Neuronal stem cell (in vitro differentiated cells): ENCODE measurements around the gene SBNO2.

Experiments
- DNase-seq: peaks from one replicate; pipeline ENCODE4 v3.0.0-alpha.2; 2013; ENCODE audit warnings: low spot score
- H2AFZ ChIP-seq: one replicate; pipeline ENCODE4 v1.6.1; 2013; ENCODE audit warnings: mild to moderate bottlenecking, low read length, inconsistent platforms
- H2AK5ac ChIP-seq: 2 replicates; pipeline ENCODE4 v1.6.1; 2013; ENCODE audit warnings: low read depth, mild to moderate bottlenecking, inconsistent platforms, low read length, moderate library complexity, mixed read lengths
- H2BK120ac ChIP-seq: 2 replicates; pipeline ENCODE4 v1.6.1; 2013; ENCODE audit warnings: low read depth, mild to moderate bottlenecking, inconsistent platforms, low read length, moderate library complexity, mixed read lengths
- H2BK12ac ChIP-seq: one replicate; pipeline ENCODE4 v1.6.1; 2013; ENCODE audit warnings: low read length, inconsistent platforms
- H2BK15ac ChIP-seq: 2 replicates; pipeline ENCODE4 v1.6.1; 2013; ENCODE audit warnings: mild to moderate bottlenecking, low read length, inconsistent platforms, mixed read lengths
- H2BK5ac ChIP-seq: one replicate; pipeline ENCODE4 v1.6.1; 2013; ENCODE audit warnings: inconsistent platforms, mild to moderate bottlenecking, low read length, moderate library complexity
- H3K14ac ChIP-seq: one replicate; pipeline ENCODE4 v1.6.1; 2013; ENCODE audit warnings: low read length, inconsistent platforms
- H3K18ac ChIP-seq: 2 replicates; pipeline ENCODE4 v1.6.1; 2013; ENCODE audit warnings: low read length, inconsistent platforms
- H3K23ac ChIP-seq: 2 replicates; pipeline ENCODE4 v1.6.1; 2013; ENCODE audit warnings: low read depth, mild to moderate bottlenecking, mixed read lengths, low read length, inconsistent platforms; ENCODE audit not compliant: poor library complexity
- H3K27ac ChIP-seq: replicated peaks from 3 replicates; pipeline ENCODE4 v1.5.1; 2013; ENCODE audit warnings: low read length, inconsistent platforms
- H3K27me3 ChIP-seq, 3 experiments: 2 replicates each; pipeline ENCODE4 v1.6.1; 2013; ENCODE audit warnings: low read length in 3 of 3, mild to moderate bottlenecking in 2 of 3, inconsistent platforms in 1 of 3, low read depth in 1 of 3, mixed read lengths in 1 of 3, moderate library complexity in 1 of 3; ENCODE audit not compliant: control insufficient read depth in 3 of 3, insufficient read depth in 3 of 3
- H3K36me3 ChIP-seq, 2 donors: replicated peaks in 1 of 2; 2 replicates each; pipeline ENCODE4 v1.6.1; 2013; ENCODE audit warnings: low read length in 2 of 2; ENCODE audit not compliant: control insufficient read depth in 2 of 2, insufficient read depth in 2 of 2
- H3K4ac ChIP-seq: 2 replicates; pipeline ENCODE4 v1.6.1; 2013; ENCODE audit warnings: inconsistent platforms, mild to moderate bottlenecking, low read length, moderate library complexity
- H3K4me1 ChIP-seq, 2 donors: 1 replicate in 1 of 2; 2 replicates in 1 of 2; pipeline ENCODE4 v1.6.1; 2013; ENCODE audit warnings: low read length in 2 of 2, low read depth in 1 of 2; ENCODE audit not compliant: control insufficient read depth in 2 of 2, insufficient read depth in 1 of 2
- H3K4me2 ChIP-seq: one replicate; pipeline ENCODE4 v1.6.1; 2013; ENCODE audit warnings: mild to moderate bottlenecking, low read length, inconsistent platforms; ENCODE audit not compliant: insufficient read depth, poor library complexity, severe bottlenecking
- H3K4me3 ChIP-seq, 2 donors: 2 replicates each; pipeline ENCODE4 v1.5.1; 2013; ENCODE audit warnings: low read length in 2 of 2, mild to moderate bottlenecking in 2 of 2, inconsistent platforms in 1 of 2, moderate library complexity in 1 of 2
- H3K79me1 ChIP-seq: one replicate; pipeline ENCODE4 v1.6.1; 2013; ENCODE audit warnings: low read depth, mild to moderate bottlenecking, inconsistent platforms, low read length, moderate library complexity
- H3K9ac ChIP-seq: one replicate; pipeline ENCODE4 v1.6.1; 2013; ENCODE audit warnings: mild to moderate bottlenecking, low read depth, low read length, inconsistent platforms; ENCODE audit not compliant: poor library complexity
- H3K9me3 ChIP-seq, 2 donors: replicated peaks in 1 of 2; 2 replicates each; pipeline versions ENCODE3 to v1.6.1; 2013; ENCODE audit warnings: low read length in 2 of 2, mild to moderate bottlenecking in 2 of 2, inconsistent platforms in 1 of 2, low read depth in 1 of 2, mixed read lengths in 1 of 2, moderate library complexity in 1 of 2; ENCODE audit not compliant: control insufficient read depth in 2 of 2, insufficient read depth in 1 of 2
- H4K8ac ChIP-seq: one replicate; pipeline ENCODE4 v1.6.1; 2013; ENCODE audit warnings: low read depth, mild to moderate bottlenecking, inconsistent platforms, low read length, moderate library complexity
- H4K91ac ChIP-seq: one replicate; pipeline ENCODE4 v1.6.1; 2013; ENCODE audit warnings: low read length, low read depth, mild to moderate bottlenecking, inconsistent platforms; ENCODE audit not compliant: poor library complexity
- WGBS, 2 donors: extraction: QIAGEN DNeasy Blood & Tissue Kit; methylation state at CpG; one replicate each; pipeline ENCODE4 v1.1.7; 2013; ENCODE audit warnings: missing lambda C conversion rate in 2 of 2, mixed read lengths in 1 of 2; ENCODE audit not compliant: insufficient read length in 2 of 2, insufficient replicate concordance in 1 of 2; ENCODE audit errors: extremely low coverage in 2 of 2; 5-methylcytosine and 5-hydroxymethylcytosine counted together

The SBNO2 gene

DNA sequence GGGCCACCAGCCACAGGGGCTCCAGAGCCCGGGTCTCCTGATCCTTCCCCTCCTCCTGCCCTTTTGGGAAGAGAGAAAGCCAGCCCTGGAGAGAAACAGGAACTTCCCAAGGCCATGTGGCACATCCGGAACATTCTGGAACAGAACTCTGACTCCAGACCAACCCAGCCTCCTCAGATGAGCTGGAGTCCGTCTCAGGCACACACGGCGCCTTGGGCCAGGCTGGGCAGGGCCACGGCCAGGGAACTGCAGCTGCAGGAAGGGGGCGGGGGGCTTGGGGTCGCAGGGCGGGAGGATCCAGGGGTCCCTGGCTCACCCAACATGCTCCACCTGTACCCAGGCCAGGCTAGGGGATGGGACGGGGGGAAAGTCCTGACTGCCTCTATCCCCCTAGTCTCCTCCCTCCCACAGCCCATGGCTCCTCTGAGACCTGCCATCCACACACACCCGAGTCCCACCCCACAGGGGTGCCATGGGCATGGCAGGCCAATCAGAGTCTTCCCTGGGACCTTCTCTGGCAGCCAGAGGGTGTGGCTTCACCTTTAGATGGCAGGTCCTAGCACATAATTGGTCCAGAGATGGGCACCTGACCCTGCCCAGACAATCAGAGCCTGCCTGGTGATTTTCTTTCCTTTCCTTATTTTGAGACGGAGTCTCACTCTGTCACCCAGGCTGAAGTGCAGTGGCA is 22.9 kb downstream of the SBNO2 start:
- no CpG with 5 or more reads among the region's 12 CpGs for WGBS, 2 donors
- H2BK120ac ChIP-seq, result no peak overlapping the region
- H2BK12ac ChIP-seq, result no peak overlapping the region
- H3K36me3 ChIP-seq, result peaks cover 2 to 12% of the 10 kb centered on the region in 2 donors
- H3K27ac ChIP-seq, result no peak overlapping the region
- H3K23ac ChIP-seq, result no peak overlapping the region
- H3K4me1 ChIP-seq, result peaks cover 3 to 8% of the 10 kb centered on the region in 2 donors
- H2AFZ ChIP-seq, result no peak overlapping the region
- no peak overlapping the region for H3K4ac ChIP-seq
- H3K79me1 ChIP-seq, result peaks cover 12% of the 10 kb centered on the region
- H3K4me3 ChIP-seq, result no peak overlapping the region
- no peaks in the 10 kb centered on the region for H3K9me3 ChIP-seq
- no peaks in the 10 kb centered on the region for H3K27me3 ChIP-seq
- H3K4me2 ChIP-seq, result no peak overlapping the region
- peak overlapping the region; percentile 21 for H3K9ac ChIP-seq
- no peak overlapping the region for H2AK5ac ChIP-seq
- DNase-seq, result no peak
- peak overlapping the region; percentile 21 for H3K14ac ChIP-seq
- peak overlapping the region; percentile 26 for H2BK15ac ChIP-seq
- H2BK5ac ChIP-seq, result peak overlapping the region; percentile 24
- H4K8ac ChIP-seq, result no peak overlapping the region
- H4K91ac ChIP-seq, result no peak overlapping the region
- H3K18ac ChIP-seq, result peak overlapping the region; percentile 48

DNA sequence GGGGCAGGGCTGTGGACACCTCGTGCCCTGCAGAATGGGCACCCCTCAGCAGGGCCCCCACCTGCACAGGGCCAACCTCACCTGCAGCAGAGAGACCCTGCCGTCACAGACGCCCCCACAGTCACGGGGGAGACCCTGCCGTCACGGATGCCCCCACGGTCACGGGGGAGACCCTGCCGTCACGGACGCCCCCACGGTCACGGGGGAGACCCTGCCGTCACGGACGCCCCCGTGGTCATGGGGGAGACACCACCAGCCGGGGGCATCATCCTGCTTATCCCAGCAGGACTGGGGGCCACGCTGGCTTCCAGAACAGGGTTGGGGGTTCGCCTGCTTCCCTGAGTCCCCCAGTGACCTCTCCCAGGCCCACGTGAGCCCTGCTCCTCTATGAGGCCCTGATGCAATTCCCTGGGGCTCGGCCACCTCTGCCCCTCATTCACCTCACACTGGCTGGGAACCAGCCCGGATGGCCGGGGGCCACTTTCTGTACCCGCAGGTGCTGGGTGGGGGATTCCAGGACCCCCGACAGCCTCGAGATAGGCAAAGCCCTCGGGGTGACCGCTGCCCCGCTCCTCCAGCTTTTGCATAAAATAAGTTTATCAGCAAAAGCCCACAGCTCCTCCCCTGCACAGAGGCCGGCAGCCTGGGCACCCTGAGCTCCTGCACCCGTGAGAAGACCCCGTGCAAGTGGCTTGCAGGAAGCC is 23.6 kb downstream of the SBNO2 start:
- Histone ChIP-seq H2BK5ac (no peak overlapping the region), H4K91ac (no peak overlapping the region), H3K4me2 (no peak overlapping the region), H3K18ac (no peak overlapping the region), H3K27me3 (no peaks in the 10 kb centered on the region), H2BK15ac (no peak overlapping the region), H3K4me1 (peaks cover 3 to 7% of the 10 kb centered on the region in 2 donors), H3K9me3 (no peaks in the 10 kb centered on the region), H3K14ac (peak overlapping the region; percentile 21), H3K4me3 (no peak overlapping the region), H2AK5ac (peak overlapping the region; percentile 56), H4K8ac (no peak overlapping the region), H2AFZ (no peak overlapping the region), H2BK120ac (no peak overlapping the region), H3K4ac (no peak overlapping the region), H3K79me1 (peaks cover 11% of the 10 kb centered on the region), H3K27ac (no peak overlapping the region), H2BK12ac (no peak overlapping the region), H3K23ac (peak overlapping the region; percentile 80), H3K9ac (no peak overlapping the region), H3K36me3 (peaks cover 2 to 12% of the 10 kb centered on the region in 2 donors)
- DNase-seq, result no peak
- WGBS, 2 donors, result no CpG with 5 or more reads among the region's 33 CpGs

DNA sequence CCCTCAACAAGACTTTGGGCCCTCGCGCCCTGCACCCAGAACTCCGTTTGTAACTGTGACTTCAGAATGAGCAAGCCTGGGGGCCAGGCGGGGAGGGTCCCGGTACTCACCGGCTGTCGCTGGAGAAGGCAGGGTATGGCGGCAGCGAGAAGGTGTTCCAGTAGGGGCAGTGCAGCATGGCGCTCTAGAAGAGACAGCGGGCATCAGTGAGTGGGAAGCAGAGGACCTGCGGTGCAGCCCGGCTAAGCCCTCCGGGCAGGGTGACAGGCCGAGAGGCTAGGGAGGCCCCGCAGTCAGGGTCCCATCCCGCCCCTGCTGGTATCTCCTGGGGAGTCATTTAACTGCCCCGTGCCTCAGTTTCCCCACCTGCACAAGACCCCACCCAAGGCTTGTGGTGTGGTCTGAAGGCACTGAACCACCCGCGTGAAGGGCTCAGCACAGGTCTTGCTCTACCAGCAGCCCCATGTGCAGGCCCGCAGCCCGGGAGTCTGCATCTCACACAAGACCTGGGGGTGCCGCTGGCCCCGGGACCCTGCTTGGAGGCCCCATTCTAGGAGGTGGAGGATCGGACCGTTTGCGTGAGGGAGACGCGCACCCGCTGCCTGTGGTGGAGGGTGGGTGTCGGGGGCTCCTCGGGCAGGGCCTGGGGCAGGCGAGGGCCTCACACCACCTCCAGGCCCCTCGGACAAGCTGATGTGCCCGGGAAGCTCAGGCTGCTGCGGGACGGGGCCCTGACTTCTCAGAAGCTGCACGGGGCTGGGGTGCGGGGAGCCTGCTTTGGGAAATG is 24.6 kb downstream of the SBNO2 start:
- Histone ChIP-seq H2AK5ac (no peak overlapping the region), H2BK120ac (no peak overlapping the region), H2BK15ac (no peak overlapping the region), H3K4me1 (peaks cover 3 to 7% of the 10 kb centered on the region in 2 donors), H2AFZ (no peak overlapping the region), H3K23ac (peak overlapping the region; percentile 65), H3K18ac (no peak overlapping the region), H3K36me3 (peaks cover 2 to 12% of the 10 kb centered on the region in 2 donors), H4K91ac (no peak overlapping the region), H3K4ac (no peak overlapping the region), H3K9me3 (no peaks in the 10 kb centered on the region), H3K79me1 (peaks cover 11% of the 10 kb centered on the region), H2BK12ac (peak overlapping the region; percentile 22), H3K9ac (no peak overlapping the region), H3K27me3 (no peaks in the 10 kb centered on the region), H3K14ac (no peak overlapping the region), H4K8ac (no peak overlapping the region), H3K4me3 (no peak overlapping the region), H2BK5ac (no peak overlapping the region), H3K27ac (no peak overlapping the region), H3K4me2 (no peak overlapping the region)
- WGBS, 2 donors, result no CpG with 5 or more reads among the region's 39 CpGs
- no peak for DNase-seq
